ENCODE data around the gene LRRC56. TPM values are rescaled to one million over a fixed set of nuclear protein-coding genes. Genes with fewer than 3 reads are reported as not detected.

The LRRC56 gene
- total RNA-seq, 1 donor from 2014 or later: 0.82 TPM

- DNase-seq (ENCODE audit: low read depth): no peak
- no peaks in the 10 kb centered on the region for H3K9me3 Mint-ChIP-seq (ENCODE audit: unreplicated experiment)
- Histone ChIP-seq H3K4me3 (ENCODE audit: insufficient read depth, low read depth, low read length) (peak overlapping the region; percentile 78), H3K79me2 (ENCODE audit: insufficient read depth, low read length) (peaks cover 20% of the 10 kb centered on the region), H3K27ac (ENCODE audit: low read depth, low read length) (no peak overlapping the region), H3K4me1 (ENCODE audit: insufficient read depth, low read length) (peaks cover 26% of the 10 kb centered on the region), H2AFZ (ENCODE audit: low read depth, low read length) (no peak overlapping the region), H3K9me3 (ENCODE audit: insufficient read depth, low read depth, low read length) (no peaks in the 10 kb centered on the region), H3K27me3 (ENCODE audit: insufficient read depth, low read length) (no peaks in the 10 kb centered on the region), H4K20me1 (ENCODE audit: insufficient read depth, low read length) (peaks cover 34% of the 10 kb centered on the region), H3K36me3 (ENCODE audit: insufficient read depth, low read length) (peaks cover 3% of the 10 kb centered on the region), H3K9ac (ENCODE audit: low read length) (peak overlapping the region; percentile 86), H3K4me2 (ENCODE audit: low read length) (peak overlapping the region; percentile 95)
- peaks cover 2% of the 10 kb centered on the region for H3K27me3 Mint-ChIP-seq (ENCODE audit: low read depth, unreplicated experiment)
- no peaks in the 10 kb centered on the region for H3K36me3 Mint-ChIP-seq (ENCODE audit: low read depth, unreplicated experiment)
- H3K27ac Mint-ChIP-seq (ENCODE audit: unreplicated experiment): no peak overlapping the region
- peaks cover 4% of the 10 kb centered on the region for H3K4me1 Mint-ChIP-seq (ENCODE audit: low read depth, unreplicated experiment)
- no peak for FAIRE-seq
- H3K4me3 Mint-ChIP-seq (ENCODE audit: unreplicated experiment): peak overlapping the region; percentile 78
- TF ChIP-seq EZH2 (IDR thresholded peaks at IDR 0.05; ENCODE audit: insufficient read depth, low read length) (no peak), CTCF (IDR thresholded peaks at IDR 0.05; ENCODE audit: insufficient read depth, low read depth, low read length) (no peak)
These were observed 3.5 kb upstream of the LRRC56 start for GRCh38 chr11:533586-534395.

- H3K4me3 ChIP-seq (ENCODE audit: insufficient read depth, low read depth, low read length): peak overlapping the region; percentile 78
- Mint-ChIP-seq H3K4me1 (ENCODE audit: low read depth, unreplicated experiment) (peaks cover 4% of the 10 kb centered on the region), H3K4me3 (ENCODE audit: unreplicated experiment) (peak overlapping the region; percentile 78), H3K36me3 (ENCODE audit: low read depth, unreplicated experiment) (peaks cover under 1% of the 10 kb centered on the region), H3K27ac (ENCODE audit: unreplicated experiment) (no peak overlapping the region), H3K27me3 (ENCODE audit: low read depth, unreplicated experiment) (peaks cover 4% of the 10 kb centered on the region), H3K9me3 (ENCODE audit: unreplicated experiment) (no peaks in the 10 kb centered on the region)
- TF ChIP-seq EZH2 (IDR thresholded peaks at IDR 0.05; ENCODE audit: insufficient read depth, low read length) (no peak), CTCF (IDR thresholded peaks at IDR 0.05; ENCODE audit: insufficient read depth, low read depth, low read length) (no peak)
- peak overlapping the region; percentile 12 for H3K27ac ChIP-seq (ENCODE audit: low read depth, low read length)
- H3K36me3 ChIP-seq (ENCODE audit: insufficient read depth, low read length): peaks cover 3% of the 10 kb centered on the region
- peak overlapping the region; percentile 86 for H3K9ac ChIP-seq (ENCODE audit: low read length)
- peak overlapping the region; percentile 34 for H2AFZ ChIP-seq (ENCODE audit: low read depth, low read length)
- H3K9me3 ChIP-seq (ENCODE audit: insufficient read depth, low read depth, low read length): no peaks in the 10 kb centered on the region
- DNase-seq (ENCODE audit: low read depth) (no peak), FAIRE-seq (no peak)
- no peaks in the 10 kb centered on the region for H3K27me3 ChIP-seq (ENCODE audit: insufficient read depth, low read length)
- H3K4me1 ChIP-seq (ENCODE audit: insufficient read depth, low read length): peaks cover 26% of the 10 kb centered on the region
- peaks cover 20% of the 10 kb centered on the region for H3K79me2 ChIP-seq (ENCODE audit: insufficient read depth, low read length)
- H3K4me2 ChIP-seq (ENCODE audit: low read length): peak overlapping the region; percentile 95
- peaks cover 34% of the 10 kb centered on the region for H4K20me1 ChIP-seq (ENCODE audit: insufficient read depth, low read length)
These were observed 2.7 kb upstream of the LRRC56 start for GRCh38 chr11:534396-535209.

All from astrocyte (in vitro differentiated cells and primary cell).